GM13977 (cell line): ENCODE data around the gene TSKU.
A peak's percentile ranks its signal among the peaks of the same experiment; 100 is the strongest.

Experiments used
- DNase-seq: peaks from one replicate; pipeline ENCODE4 v3.0.0; 2012; ENCODE audit warnings: low spot score
- in situ Hi-C: fragments of 300-500 bp; cut with MboI; formaldehyde crosslinking; loops from one replicate; pipeline ENCODE4 v1.12.0; 2022; ENCODE audit warnings: low sequenced_read_pairs, low pct_unique_long_range_greater_than_20kb, mixed read lengths, inconsistent platforms; ENCODE audit not compliant: unreplicated experiment
- TF ChIP-seq, protein P1 (sequence below): IDR thresholded peaks from 2 replicates; pipeline ENCODE4 v1.5.1; 2012; ENCODE audit warnings: mild to moderate bottlenecking, control low read depth; ENCODE audit not compliant: insufficient read depth; ENCODE audit errors: extremely low read depth, missing control alignments

TSKU gene

DNA sequence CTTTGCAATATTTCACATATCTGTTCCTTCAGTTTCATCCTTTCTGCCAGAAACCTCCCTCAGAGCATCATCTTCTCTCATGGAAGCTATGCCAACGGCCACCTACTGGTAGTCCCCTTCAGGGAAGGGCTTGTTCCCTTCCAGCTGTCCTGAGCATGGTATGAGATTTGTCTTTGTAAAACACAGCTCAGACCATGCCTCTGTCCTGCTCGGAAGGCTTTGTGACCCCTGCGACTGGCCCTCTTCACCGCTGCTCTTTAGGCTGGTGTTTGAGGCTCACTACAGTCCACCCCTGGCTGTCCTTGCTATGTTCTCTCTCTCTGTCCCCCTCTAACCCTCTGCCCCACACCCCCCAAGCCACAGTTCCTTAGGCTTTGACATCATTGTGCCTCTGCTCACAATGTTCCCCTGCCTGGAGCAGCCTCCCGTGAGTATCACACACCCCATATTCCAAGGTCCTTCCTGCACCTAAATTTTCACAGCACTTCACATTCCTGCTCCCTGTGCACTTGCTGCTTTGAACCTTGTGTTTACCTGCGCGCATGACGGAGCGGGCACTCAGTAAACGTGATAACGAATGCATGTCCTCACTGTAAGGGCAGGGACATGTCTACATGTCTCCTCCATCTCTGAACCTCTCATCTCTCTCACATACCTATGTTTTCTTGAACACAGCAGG is 53.6 kb downstream of the TSKU start:
- TF ChIP-seq, protein P1, sequence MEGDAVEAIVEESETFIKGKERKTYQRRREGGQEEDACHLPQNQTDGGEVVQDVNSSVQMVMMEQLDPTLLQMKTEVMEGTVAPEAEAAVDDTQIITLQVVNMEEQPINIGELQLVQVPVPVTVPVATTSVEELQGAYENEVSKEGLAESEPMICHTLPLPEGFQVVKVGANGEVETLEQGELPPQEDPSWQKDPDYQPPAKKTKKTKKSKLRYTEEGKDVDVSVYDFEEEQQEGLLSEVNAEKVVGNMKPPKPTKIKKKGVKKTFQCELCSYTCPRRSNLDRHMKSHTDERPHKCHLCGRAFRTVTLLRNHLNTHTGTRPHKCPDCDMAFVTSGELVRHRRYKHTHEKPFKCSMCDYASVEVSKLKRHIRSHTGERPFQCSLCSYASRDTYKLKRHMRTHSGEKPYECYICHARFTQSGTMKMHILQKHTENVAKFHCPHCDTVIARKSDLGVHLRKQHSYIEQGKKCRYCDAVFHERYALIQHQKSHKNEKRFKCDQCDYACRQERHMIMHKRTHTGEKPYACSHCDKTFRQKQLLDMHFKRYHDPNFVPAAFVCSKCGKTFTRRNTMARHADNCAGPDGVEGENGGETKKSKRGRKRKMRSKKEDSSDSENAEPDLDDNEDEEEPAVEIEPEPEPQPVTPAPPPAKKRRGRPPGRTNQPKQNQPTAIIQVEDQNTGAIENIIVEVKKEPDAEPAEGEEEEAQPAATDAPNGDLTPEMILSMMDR: no peak
- in situ Hi-C loops: no loop called here
- DNase-seq: no peak

- in situ Hi-C loops: no loop called here
- TF ChIP-seq, protein P1: no peak
Observed at GRCh38 chr11:76837696-76838677, 54.8 kb downstream of the TSKU start.

GRCh38 chr11:76838678-76839068 is 55.5 kb downstream of the TSKU start:
- in situ Hi-C loops: no loop called here
- DNase-seq: no peak
- TF ChIP-seq, protein P1: peak; percentile 14

More at GRCh38 chr11:76837696-76838677, 54.8 kb downstream of the TSKU start:
- DNase-seq: no peak

GRCh38 chr11:76839311-76839710 is 56.2 kb downstream of the TSKU start:
- DNase-seq: no peak
- TF ChIP-seq, protein P1: no peak
- in situ Hi-C loops: no loop called here

GRCh38 chr11:76841923-76842452 is 58.8 kb downstream of the TSKU start:
- in situ Hi-C loops: no loop called here
- no peak for DNase-seq

DNA sequence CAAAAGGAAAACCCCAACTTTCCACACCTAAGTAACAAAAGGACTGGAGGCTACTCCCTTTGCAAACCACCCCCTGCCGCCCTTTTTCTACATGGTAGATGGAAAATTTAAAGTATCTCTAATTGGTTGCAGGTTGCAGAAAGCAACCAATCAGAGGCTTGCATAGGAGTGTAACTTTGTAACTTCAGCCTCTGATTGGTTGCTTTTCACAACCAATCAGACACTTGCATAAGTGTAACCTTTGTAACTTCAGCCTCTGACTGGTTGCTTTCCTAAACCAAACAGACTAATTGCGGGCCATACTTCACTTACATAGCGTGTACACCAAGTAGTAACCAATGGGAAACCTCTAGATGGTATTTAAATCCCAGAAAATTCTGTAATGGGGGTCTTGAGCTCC is 60.8 kb downstream of the TSKU start:
- no peak for DNase-seq
- in situ Hi-C loops: no loop called here
- TF ChIP-seq, protein P1: no peak

More at GRCh38 chr11:76841923-76842452, 58.8 kb downstream of the TSKU start:
- TF ChIP-seq, protein P1: no peak
